ENCODE data around the gene CMSS1.

- TF ChIP-seq TRIM28 (IDR thresholded peaks at IDR 0.05; ENCODE audit: borderline replicate concordance, low read length) = no peak
- no peak for TF ChIP-seq ZNF335 (tag by site-specific recombination; conservative IDR thresholded peaks at IDR 0.05)
- no peak for TF ChIP-seq ZNF280C (tag by site-specific recombination; IDR thresholded peaks at IDR 0.05)
- TF ChIP-seq ZSCAN30 (tag by site-specific recombination; IDR thresholded peaks at IDR 0.05) = no peak
- TF ChIP-seq ATF2 (tag by site-specific recombination; IDR thresholded peaks at IDR 0.05; ENCODE audit: low read depth) = no peak
- no peak for TF ChIP-seq ZNF133 (tag by site-specific recombination; IDR thresholded peaks at IDR 0.05)
- TF ChIP-seq ZNF776 (tag by site-specific recombination; IDR thresholded peaks at IDR 0.05; ENCODE audit: borderline replicate concordance) = no peak
- TF ChIP-seq CTCF (tag by site-specific recombination; IDR thresholded peaks at IDR 0.05) = no peak
- no peak for TF ChIP-seq ZBTB8A (tag by site-specific recombination; IDR thresholded peaks at IDR 0.05)
- TF ChIP-seq ZNF704 (tag by site-specific recombination; IDR thresholded peaks at IDR 0.05) = no peak
- no peak for TF ChIP-seq ZNF501 (tag by site-specific recombination; IDR thresholded peaks at IDR 0.05)
- TF ChIP-seq YY2 (tag by site-specific recombination; IDR thresholded peaks at IDR 0.05) = no peak
- TF ChIP-seq ZNF121 (tag by site-specific recombination; IDR thresholded peaks at IDR 0.05) = no peak
Observed at GRCh38 chr3:100149713-100150415, 332.2 kb downstream of the CMSS1 start.
